ENCODE data around the gene FAM9C. TPM values are rescaled to one million over a fixed set of nuclear protein-coding genes. Genes with fewer than 3 reads are reported as not detected.

Gene FAM9C
- total RNA-seq, 1 experiment from 2014 or later: not detected

DNA sequence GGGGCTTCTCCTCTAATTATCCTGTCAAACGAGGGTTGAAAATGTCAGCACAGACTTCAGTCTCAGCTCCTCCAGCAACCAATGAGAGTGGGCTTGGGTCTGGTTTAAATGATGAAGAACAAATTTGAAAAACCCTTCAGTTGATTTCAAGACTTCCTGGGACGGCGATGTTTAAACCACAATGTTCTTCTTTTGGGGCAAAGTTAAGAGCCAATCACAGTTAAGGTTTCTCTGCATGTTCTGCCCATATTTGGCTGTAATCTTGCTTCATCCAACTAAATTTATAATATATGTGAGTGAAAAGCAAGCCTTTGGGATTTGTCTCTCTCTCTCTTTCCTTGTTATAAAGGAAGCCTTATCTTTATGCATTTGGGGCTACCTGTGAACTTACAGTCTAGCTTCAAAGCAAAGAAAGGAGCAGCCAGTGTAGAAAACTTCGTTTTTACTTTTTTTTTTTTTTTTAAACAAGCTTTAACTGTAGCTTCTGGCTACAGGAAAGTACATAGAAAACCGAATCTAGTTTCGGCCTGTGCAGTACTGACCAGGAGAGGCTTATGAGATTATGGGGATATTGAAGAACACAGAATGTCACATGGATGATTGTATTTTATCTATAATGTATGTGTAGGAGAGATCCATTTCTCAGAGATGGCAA is 46.8 kb upstream of the FAM9C start:
- TF ChIP-seq SIN3A (IDR thresholded peaks at IDR 0.05; ENCODE audit: borderline replicate concordance, insufficient read depth, low read depth, low read length): no peak
- no peak for TF ChIP-seq POLR2AphosphoS5 (IDR thresholded peaks at IDR 0.05; ENCODE audit: low read depth, low read length)
- TF ChIP-seq CTCF (IDR thresholded peaks at IDR 0.05): no peak
- no peak for TF ChIP-seq TCF7L2 (IDR thresholded peaks at IDR 0.05; ENCODE audit: low read depth, low read length)
- TF ChIP-seq REST (IDR thresholded peaks at IDR 0.05; ENCODE audit: insufficient read depth in 1 of 2, low read depth in 2 of 2, low read length in 1 of 2): no peak
- Histone ChIP-seq H3K27me3 (ENCODE audit: control insufficient read depth, insufficient read depth, low read length) (no peaks in the 10 kb centered on the region), H3K9me3 (ENCODE audit: control insufficient read depth, insufficient read depth, low read depth, low read length) (no peaks in the 10 kb centered on the region), H3K36me3 (ENCODE audit: control insufficient read depth, insufficient read depth, low read length) (no peaks in the 10 kb centered on the region), H3K4me1 (ENCODE audit: control insufficient read depth, insufficient read depth, low read length) (peaks cover 10% of the 10 kb centered on the region), H3K4me3 (ENCODE audit: low read depth in 2 of 2, low read length in 2 of 2) (no peak overlapping the region), H3K27ac (ENCODE audit: low read length) (peak overlapping the region; percentile 65; the same call in 1 of the 2 replicates)
- no peak for DNase-seq (ENCODE audit: low read depth, low spot score)
- in situ Hi-C loops (cut with HindIII; ENCODE audit: low pct_unique_long_range_greater_than_20kb, low sequenced_read_pairs): no loop called here
- intact Hi-C loops (cut with micrococcal nuclease; ENCODE audit: unreplicated experiment): loop anchor here (10.0 kb wide), 1 partner anchor 106 kb away; no protein-coding TSS in a partner anchor
- ChIA-PET CTCF (no interaction called here), POLR2A (interaction anchor here (0.7 kb wide), 1 partner anchor 39 kb away, joined by 6 read pairs; no protein-coding TSS in a partner anchor)
- no peak for ATAC-seq
- BruUV-seq (replicated peaks): no TSS peak

DNA sequence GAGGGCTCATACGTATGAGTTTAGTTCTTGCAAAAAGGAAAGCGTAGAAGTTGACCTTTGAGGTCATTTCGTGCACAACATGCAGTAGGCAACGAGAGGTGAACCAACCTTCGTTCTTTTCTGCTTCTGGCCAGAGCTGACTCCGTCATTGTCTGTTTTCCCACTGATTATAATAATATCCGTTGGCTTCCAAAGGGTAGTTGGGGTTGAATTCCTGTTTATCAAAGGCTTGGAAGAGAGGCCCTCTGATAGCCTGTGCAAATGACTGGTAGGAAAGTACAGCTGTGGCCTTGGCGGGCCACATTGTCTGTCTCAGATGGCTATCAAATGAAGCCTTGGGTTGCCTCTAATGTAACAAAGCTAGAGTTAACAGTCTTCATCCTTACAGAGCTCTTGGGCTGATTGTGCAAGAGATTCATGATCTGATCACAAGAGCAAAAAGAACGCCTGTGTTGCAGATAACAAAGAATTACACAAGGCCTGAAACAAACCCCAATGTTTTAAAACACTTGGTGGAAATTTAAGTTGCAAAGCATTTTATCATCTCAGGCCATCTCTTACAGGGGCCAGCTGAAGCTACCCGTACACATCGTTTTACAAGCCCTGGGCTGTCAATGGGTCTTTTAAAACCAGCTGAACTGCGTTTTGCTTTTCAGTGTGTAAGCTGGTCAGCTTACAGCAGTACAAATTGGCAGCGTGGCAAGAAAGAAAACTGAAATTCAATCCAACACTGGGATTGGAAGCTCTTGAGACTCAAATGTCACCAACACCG is 46.1 kb upstream of the FAM9C start:
- BruUV-seq (replicated peaks): no TSS peak
- Histone ChIP-seq H3K4me1 (ENCODE audit: control insufficient read depth, insufficient read depth, low read length) (peaks cover 5% of the 10 kb centered on the region; the same call in 1 of the 2 replicates), H3K4me3 (ENCODE audit: low read depth in 2 of 2, low read length in 2 of 2) (no peak overlapping the region), H3K36me3 (ENCODE audit: control insufficient read depth, insufficient read depth, low read length) (no peaks in the 10 kb centered on the region), H3K9me3 (ENCODE audit: control insufficient read depth, insufficient read depth, low read depth, low read length) (no peaks in the 10 kb centered on the region), H3K27ac (ENCODE audit: low read length) (peak overlapping the region; percentile 65; the same call in 1 of the 2 replicates), H3K27me3 (ENCODE audit: control insufficient read depth, insufficient read depth, low read length) (no peaks in the 10 kb centered on the region)
- CTCF ChIA-PET: no interaction called here
- TF ChIP-seq TCF7L2 (IDR thresholded peaks at IDR 0.05; ENCODE audit: low read depth, low read length) (no peak), CTCF (IDR thresholded peaks at IDR 0.05) (no peak), REST (IDR thresholded peaks at IDR 0.05; ENCODE audit: insufficient read depth in 1 of 2, low read depth in 2 of 2, low read length in 1 of 2) (no peak)
- intact Hi-C loops (cut with micrococcal nuclease; ENCODE audit: unreplicated experiment): loop anchor here (10.0 kb wide), 1 partner anchor 106 kb away; no protein-coding TSS in a partner anchor
- ATAC-seq: no peak
- in situ Hi-C loops (cut with HindIII; ENCODE audit: low pct_unique_long_range_greater_than_20kb, low sequenced_read_pairs): no loop called here
- DNase-seq (ENCODE audit: low read depth, low spot score): no peak
- POLR2A ChIA-PET: no interaction called here
